HG03064 (cell line): ENCODE data around the gene SSB.
"Not testable (repeated sequence)": the region's sequence is repeated elsewhere in the genome, so short reads cannot be mapped to it uniquely, and the experiment has no call there.

Source experiments
- ATAC-seq: cut with Tn5 transposase; IDR thresholded peaks from one replicate; pipeline ENCODE4 v1.9.1; 2021; ENCODE audit warnings: low read depth; ENCODE audit not compliant: unreplicated experiment

The SSB gene

DNA sequence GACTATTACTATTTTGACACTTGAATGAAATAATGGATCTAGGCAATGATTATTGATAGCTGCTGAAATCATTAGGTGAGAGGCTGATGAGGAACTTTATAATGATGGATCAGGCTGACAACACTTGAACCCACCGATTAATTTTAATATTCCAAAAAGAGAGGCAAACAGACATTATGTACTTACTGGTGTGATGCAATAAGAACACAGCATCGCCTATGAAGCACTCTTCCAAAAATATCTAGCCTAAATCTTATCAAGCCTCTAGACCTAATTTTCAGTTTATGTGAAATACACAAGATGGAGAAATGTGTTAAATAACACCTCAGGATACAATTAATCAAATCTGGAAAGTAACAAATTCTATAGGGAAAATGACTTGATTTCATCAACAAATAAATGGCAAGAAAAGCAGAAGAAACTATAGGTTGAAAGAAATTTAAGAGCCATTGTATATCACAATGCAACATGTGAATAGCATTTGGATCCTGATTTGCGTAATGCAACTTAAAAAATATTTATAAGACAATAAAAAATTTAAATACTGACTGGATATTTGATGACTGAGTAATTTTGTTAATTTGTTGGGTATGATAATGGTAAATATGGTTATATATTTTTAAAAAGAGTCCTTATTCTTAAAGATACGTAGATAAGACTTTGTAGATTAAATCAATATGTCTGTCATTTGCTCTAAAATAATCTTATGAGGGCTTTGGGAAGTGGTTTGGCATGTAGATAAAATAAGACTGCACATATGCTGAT, 17.2 kb upstream of the SSB start:
- no peak for ATAC-seq

DNA sequence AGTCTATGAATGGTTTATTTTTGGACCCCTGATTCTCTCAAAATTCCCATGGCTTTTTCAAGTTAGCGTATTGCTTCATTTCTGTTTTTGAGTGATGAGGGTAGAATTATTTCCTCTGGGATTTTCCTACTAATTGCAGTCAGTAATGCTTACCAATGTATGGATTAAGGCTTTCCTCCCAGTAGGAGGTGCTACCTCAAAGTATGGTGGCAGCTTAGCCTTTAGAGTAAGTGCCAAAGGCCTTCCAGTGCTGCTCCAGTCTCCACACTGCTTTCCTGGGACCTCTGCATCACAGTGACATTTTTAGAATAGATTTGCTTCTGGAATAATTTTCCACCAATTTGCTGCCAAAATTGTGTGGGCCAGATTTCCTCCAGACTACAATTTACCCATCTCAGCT, 16.2 kb upstream of the SSB start:
- no peak for ATAC-seq

- no peak for ATAC-seq
These were observed 8.1 kb upstream of the SSB start for GRCh38 chr2:169790581-169790980.

- no peak for ATAC-seq
These were observed 3.5 kb upstream of the SSB start for GRCh38 chr2:169795181-169795580.

GRCh38 chr2:169796441-169796840, 2.2 kb upstream of the SSB start:
- ATAC-seq = no peak

DNA sequence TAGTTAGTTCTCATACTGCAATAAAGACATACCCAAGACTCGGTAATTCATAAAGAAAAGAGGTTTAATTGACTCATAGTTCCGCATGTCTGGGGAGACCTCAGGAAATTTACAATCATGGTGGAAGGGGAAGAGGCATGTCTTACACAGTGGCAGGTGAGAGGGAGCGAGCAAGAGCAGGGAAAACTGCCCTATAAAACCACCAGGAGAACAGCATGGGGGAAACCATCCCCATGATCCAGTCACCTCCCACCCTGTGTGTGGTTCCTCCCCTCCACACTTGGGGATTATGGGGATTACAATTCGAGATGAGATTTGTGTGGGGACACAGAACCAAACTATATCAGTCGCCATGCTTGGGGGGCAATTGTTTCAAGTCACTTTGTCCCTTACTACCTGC, 1.1 kb upstream of the SSB start:
- no peak for ATAC-seq

GRCh38 chr2:169798397-169798717, 314 bp upstream of the SSB start:
- ATAC-seq = no peak

DNA sequence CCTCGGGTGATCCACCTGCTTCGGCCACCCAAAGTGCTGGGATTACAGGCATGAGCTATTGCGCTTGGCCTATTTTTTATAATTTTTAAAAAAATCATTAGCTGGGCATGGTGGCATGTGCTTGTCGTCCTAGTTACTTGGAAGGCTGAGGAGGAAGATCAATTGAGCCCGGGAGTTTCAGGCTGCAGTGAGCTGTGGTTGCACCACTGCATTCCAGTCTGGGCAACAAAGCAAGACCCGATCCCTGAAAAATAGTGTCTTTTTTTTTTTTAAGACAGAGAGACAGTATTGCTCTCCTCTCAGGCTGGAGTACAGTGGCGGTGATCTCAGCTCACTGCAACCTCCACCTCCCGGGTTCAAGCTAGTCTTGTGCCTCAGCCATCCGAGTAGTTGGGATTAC, 4.8 kb downstream of the SSB start:
- no peak for ATAC-seq

- no peak for ATAC-seq
These were observed 7.9 kb downstream of the SSB start for GRCh38 chr2:169806586-169806985.

DNA sequence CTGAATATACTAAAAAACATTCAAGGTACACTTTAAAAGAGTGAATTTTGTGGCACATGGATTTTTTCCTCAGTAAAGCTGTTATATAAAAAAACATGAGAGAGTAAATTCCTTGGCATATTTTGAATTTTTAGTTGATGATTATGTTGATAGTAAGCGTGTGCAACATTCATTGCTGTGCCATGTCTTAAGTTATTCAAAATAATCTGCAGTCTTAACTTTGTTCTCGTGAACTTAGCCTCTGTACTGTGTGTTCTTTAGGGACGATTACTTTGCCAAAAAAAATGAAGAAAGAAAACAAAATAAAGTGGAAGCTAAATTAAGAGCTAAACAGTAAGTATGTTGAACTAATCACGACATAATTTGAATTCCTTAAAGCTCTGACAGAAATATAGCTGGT, 9.6 kb downstream of the SSB start:
- ATAC-seq = no peak

DNA sequence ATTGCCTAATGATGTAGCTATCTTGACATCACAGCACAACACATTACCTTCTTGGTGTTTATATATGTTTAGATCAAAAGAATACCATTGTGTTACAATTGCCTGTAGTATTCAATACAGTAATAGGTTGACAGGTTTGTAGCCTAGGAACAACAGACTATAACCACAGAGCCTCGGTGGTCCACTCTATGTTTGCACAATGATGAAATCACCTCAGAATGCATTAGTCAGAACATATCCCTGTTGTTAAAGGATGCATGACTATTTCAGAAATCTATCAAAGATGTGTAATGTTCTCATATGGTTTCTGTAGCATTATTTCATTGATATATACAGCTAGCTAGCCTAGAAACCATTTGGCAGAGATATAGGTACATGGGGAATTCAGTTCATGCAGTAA, 17.2 kb downstream of the SSB start:
- ATAC-seq = no peak

- not testable (repeated sequence) for ATAC-seq
These were observed 18.3 kb downstream of the SSB start for GRCh38 chr2:169816961-169817360.

DNA sequence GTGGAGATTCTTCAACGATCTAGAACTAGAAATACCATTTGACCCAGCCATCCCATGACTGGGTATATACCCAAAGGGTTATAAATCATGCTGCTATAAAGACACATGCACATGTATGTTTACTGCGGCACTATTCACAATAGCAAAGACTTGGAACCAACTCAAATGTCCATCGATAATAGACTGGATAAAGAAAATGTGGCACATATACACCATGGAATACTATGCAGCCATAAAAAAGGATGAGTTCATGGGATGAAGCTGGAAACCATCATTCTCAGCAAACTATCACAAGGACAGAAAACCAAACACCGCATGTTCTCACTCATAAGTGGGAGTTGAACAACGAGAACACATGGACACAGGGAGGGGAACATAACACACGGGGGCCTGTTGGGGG, 18.7 kb downstream of the SSB start:
- not testable (repeated sequence) for ATAC-seq

GRCh38 chr2:169818241-169818640, 19.6 kb downstream of the SSB start:
- no peak for ATAC-seq

GRCh38 chr2:169819106-169819505, 20.4 kb downstream of the SSB start:
- ATAC-seq = no peak

GRCh38 chr2:169820101-169820500, 21.4 kb downstream of the SSB start:
- not testable (repeated sequence) for ATAC-seq

DNA sequence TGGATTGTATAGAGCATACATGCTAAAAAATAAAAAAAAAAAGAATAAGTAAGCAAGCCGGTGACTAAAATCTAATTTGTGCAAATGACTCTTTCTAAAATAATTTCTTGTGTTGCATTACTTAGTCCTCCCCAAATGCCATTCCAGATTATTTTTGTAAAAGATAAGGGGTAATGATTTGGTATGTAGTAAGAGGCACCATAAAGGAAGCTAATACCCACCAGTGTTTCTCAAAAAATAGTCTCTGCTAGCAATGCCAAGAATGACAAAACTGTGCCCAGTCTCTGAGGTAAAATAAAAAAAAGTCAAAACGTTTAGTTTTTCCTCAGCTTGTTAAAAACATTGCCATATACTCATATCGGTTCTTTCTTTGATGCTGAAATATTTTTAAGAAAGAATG, 23.4 kb downstream of the SSB start:
- ATAC-seq = no peak

- ATAC-seq = no peak
These were observed 24.2 kb downstream of the SSB start for GRCh38 chr2:169822785-169823392.

GRCh38 chr2:169823996-169824372, 25.3 kb downstream of the SSB start:
- no peak for ATAC-seq

DNA sequence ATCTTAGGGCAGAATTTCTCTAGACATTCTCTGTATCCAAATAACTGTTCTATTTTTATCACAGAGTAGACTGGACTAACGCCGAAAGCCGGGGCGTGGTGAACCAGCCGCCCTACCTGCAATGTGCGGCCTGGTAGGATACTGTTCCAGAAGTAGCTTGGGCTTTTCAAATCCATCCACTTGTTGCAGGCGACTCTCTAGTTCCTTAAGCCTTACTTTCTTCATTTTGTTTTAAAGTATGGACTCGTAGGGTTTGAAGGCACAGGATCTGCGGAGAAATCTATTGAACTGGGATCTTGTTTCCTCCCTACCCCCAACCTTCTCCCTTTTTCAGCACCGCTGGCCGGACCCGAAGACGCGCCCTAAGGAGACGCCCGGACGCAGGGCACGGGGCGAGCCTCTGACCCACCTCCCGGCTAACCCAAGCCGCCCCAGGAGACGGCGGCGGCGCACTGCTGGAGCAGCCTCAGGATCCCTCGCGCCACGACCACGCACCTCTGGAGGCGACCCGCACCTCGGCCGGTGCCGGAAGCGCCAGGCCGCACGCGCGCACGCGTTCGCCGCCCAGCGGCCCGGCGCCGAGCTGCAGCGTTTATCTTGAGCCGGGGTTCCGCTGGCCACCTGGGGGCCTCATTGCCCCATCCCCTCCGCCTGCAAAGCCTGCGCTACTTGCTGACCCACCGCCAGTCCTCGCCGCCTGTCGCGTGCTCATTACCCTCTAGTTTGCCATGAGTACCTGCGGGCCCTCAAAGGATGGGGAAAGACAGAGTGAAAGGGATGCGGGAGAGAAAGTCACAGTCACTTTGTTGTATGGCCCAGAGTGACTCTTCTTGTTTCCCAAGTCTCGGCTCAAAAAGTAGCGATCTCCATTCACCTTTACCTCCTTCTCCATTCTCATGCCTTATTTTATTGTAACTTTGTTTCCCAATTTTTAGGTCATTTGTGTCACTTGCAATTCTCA, 26.0 kb downstream of the SSB start, which contains the start of gene METTL5:
Gene METTL5, minus strand, starts transcription at position 533 of the 961 bp plus-strand sequence. Its CDS starts 308 bp downstream, at position 225.
- peak; percentile 55 for ATAC-seq
